Liver (tissue), 3 donors: ENCODE data around the gene LIX1L.
A peak's percentile ranks its signal among the peaks of the same experiment; 100 is the strongest.

ENCODE experiments used
- CTCF ChIP-seq: fragments of 150-350 bp; IDR thresholded peaks from 2 replicates; pipeline ENCODE4 v1.5.1; 2017; ENCODE audit warnings: improper control_type of control experiment, low read depth, low read length; ENCODE audit not compliant: missing input control
- EGR1 ChIP-seq, 2 donors: IDR thresholded peaks; 2 replicates each; pipeline ENCODE4 v1.6.1; 2016 to 2018; ENCODE audit warnings: antibody characterized with exemption in 2 of 2, low read depth in 2 of 2
- GABPA ChIP-seq, 2 donors: IDR thresholded peaks in 1 of 2; conservative IDR thresholded peaks in 1 of 2; 2 replicates each; pipeline ENCODE4 v1.6.1; 2016; ENCODE audit warnings: antibody characterized with exemption in 2 of 2, mild to moderate bottlenecking in 1 of 2, moderate library complexity in 1 of 2
- HNF4G ChIP-seq: IDR thresholded peaks from 2 replicates; pipeline ENCODE4 v1.6.1; 2016; ENCODE audit warnings: antibody characterized with exemption
- JUND ChIP-seq, 2 donors: IDR thresholded peaks; 2 replicates each; pipeline ENCODE4 v1.6.1; 2016; ENCODE audit warnings: antibody characterized with exemption in 2 of 2
- RAD21 ChIP-seq, 2 donors: IDR thresholded peaks; 2 replicates each; pipeline ENCODE4 v1.6.1; 2016; ENCODE audit warnings: antibody characterized with exemption in 2 of 2, mild to moderate bottlenecking in 2 of 2
- REST ChIP-seq: IDR thresholded peaks from 2 replicates; pipeline ENCODE4 v1.6.1; 2016; ENCODE audit warnings: antibody characterized with exemption, mild to moderate bottlenecking
- TAF1 ChIP-seq: conservative IDR thresholded peaks from 2 replicates; pipeline ENCODE4 v1.6.1; 2016; ENCODE audit warnings: antibody characterized with exemption, mild to moderate bottlenecking
- YY1 ChIP-seq: IDR thresholded peaks from 2 replicates; pipeline ENCODE4 v1.6.1; 2016; ENCODE audit warnings: antibody characterized with exemption, mild to moderate bottlenecking
- ZBTB33 ChIP-seq: IDR thresholded peaks from 2 replicates; pipeline ENCODE4 v1.6.1; 2016; ENCODE audit warnings: antibody characterized with exemption
- TF ChIP-seq, protein P1 (sequence below): IDR thresholded peaks from 2 replicates; pipeline ENCODE4 v1.6.1; 2016; ENCODE audit warnings: antibody characterized with exemption
- TF ChIP-seq, protein P2 (sequence below): IDR thresholded peaks from 2 replicates; pipeline ENCODE4 v1.6.1; 2016; ENCODE audit warnings: antibody characterized with exemption
- donor health status: healthy.
- donor health status: healthy.

- TF ChIP-seq ZBTB33 (no peak), CTCF (no peak), JUND (IDR thresholded peaks at IDR 0.05) (peak in 1 of 2 donors; percentile 30), RAD21 (IDR thresholded peaks at IDR 0.05) (no peak), GABPA (IDR thresholded peaks at IDR 0.05 in 1 of 2, conservative IDR thresholded peaks at IDR 0.05 in 1 of 2) (no peak), REST (peak; percentile 77), TAF1 (peak; percentile 84), YY1 (peak; percentile 88), HNF4G (peak; percentile 12), EGR1 (IDR thresholded peaks at IDR 0.05; ENCODE audit: low read depth in 2 of 2) (no peak)
- TF ChIP-seq, protein P1, sequence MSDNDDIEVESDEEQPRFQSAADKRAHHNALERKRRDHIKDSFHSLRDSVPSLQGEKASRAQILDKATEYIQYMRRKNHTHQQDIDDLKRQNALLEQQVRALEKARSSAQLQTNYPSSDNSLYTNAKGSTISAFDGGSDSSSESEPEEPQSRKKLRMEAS = peak; percentile 23
- TF ChIP-seq, protein P2, sequence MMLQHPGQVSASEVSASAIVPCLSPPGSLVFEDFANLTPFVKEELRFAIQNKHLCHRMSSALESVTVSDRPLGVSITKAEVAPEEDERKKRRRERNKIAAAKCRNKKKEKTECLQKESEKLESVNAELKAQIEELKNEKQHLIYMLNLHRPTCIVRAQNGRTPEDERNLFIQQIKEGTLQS = no peak
These were observed 2.8 kb upstream of the LIX1L start for GRCh38 chr1:145960468-145961108.
